Testis (tissue), 3 donors: ENCODE results near the gene PAFAH1B1. TPM values are rescaled to one million over a fixed set of nuclear protein-coding genes. Genes with fewer than 3 reads are reported as not detected.

Source experiments
- DNase-seq: peaks from one replicate; pipeline ENCODE4 v3.0.0-alpha.2; 2019
- H3K27ac ChIP-seq, 2 donors: fragments of 200-600 bp; sonication (generic); one replicate each; pipeline ENCODE4 v1.5.1; 2019
- H3K27me3 ChIP-seq: fragments of 200-600 bp; sonication (generic); one replicate; pipeline ENCODE4 v1.5.1; 2019
- H3K36me3 ChIP-seq: fragments of 200-600 bp; sonication (generic); one replicate; pipeline ENCODE4 v1.5.1; 2017; ENCODE audit warnings: low read depth; ENCODE audit errors: missing control alignments
- H3K4me1 ChIP-seq: fragments of 200-600 bp; sonication (generic); one replicate; pipeline ENCODE4 v1.5.1; 2019
- H3K4me3 ChIP-seq, 2 donors: fragments of 200-600 bp; sonication (generic); one replicate each; pipeline ENCODE4 v1.5.1; 2017 to 2019
- H3K9me3 ChIP-seq: fragments of 200-600 bp; sonication (generic); one replicate; pipeline ENCODE4 v1.5.1; 2017
- POLR2A ChIP-seq: fragments of 450-650 bp; IDR thresholded peaks from one replicate; pipeline ENCODE4 v1.6.1; 2017; ENCODE audit warnings: antibody characterized with exemption, mild to moderate bottlenecking, moderate library complexity
- whole genome bisulfite sequencing, 2 donors: methylation state at CpG; one replicate each; pipeline ENCODE4 v1.1.5; 2018; 5-methylcytosine and 5-hydroxymethylcytosine counted together
- intact Hi-C: fragments of 100-400 bp; cut with DNase I; formaldehyde crosslinking; loops from one replicate; pipeline ENCODE4 v1.15.1; 2023; ENCODE audit warnings: low total_unique reads
- polyA plus RNA-seq: library from polyadenylated mRNA; stranded (reverse); fragments of 350-450 nt; fragmentation: Illumina TruSeq; extraction: RNeasy Lipid Tissue Mini Kit (QIAGEN cat#74804); gene quantifications from one replicate; pipeline ENCODE4 v1.2.3, GENCODE V29; 2014; ENCODE audit warnings: low read depth, low replicate concordance; ENCODE audit not compliant: insufficient read depth
- total RNA-seq, 2 donors: library from RNA; depleted of rRNA; stranded (reverse); fragments of >200 nt; gene quantifications; one replicate each; pipeline ENCODE4 v1.2.3, GENCODE V29; 2016
- TF ChIP-seq, protein P1 (sequence below), 3 experiments: fragments of 450-650 bp in 2 of 3; fragments of 200-600 bp in 1 of 3; sonication (generic) in 1 of 3; IDR thresholded peaks; one replicate each; pipeline ENCODE4 v1.5.1; 2016 to 2019; ENCODE audit warnings: antibody characterized with exemption in 3 of 3, mild to moderate bottlenecking in 2 of 3, moderate library complexity in 1 of 3

PAFAH1B1 gene
- total and polyA plus RNA-seq, 3 donors from 2014 or later, result 157 to 597 (median 225) TPM

DNA sequence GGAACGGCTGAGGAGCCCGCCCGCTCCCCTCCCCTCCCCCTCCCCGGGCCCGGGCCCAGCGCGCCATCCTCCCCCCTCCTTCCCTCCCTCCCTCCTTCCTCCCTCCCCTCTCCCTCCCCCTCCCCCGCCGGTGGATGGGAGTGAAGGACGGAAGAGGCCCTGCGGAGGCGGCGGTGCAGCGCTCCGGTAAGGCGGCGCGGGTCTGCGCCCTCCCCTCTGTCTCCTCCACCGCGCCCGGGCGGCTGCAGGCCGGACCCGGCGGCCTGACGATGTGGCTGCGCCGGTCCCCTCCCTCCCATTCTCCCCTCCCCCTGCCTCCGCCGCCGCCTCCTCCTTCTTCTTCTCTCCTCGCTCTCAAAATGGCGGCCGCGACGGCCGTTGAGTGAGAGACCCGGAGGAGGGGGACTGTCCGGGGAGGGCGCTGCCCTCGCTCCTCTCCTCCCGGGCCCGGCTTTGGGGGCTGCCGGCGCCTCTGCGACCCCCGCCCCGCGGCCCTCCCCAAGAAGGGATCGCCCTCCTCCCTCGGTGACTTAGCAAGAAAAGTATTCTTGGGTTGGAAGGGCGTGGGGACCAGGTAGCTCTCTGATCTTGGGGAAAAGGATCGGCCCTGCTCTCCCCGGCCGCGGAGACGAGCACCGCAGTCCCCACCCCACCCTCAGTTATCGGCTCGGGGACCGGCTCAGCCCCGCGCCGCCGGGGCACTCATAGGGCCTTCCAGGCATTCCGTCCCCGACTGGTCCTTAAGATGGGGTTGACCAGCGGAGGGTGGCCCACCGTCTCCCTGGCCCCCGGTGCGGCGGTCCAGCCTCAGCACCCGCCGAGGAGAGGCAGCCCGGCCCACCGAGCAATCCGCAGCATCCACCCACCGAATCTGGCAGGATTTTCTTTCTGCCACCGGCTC lies 617 bp downstream of the PAFAH1B1 start:
- H3K27ac ChIP-seq, result peak overlapping the region; percentile 99
- H3K36me3 ChIP-seq, result no peaks in the 10 kb centered on the region
- no peaks in the 10 kb centered on the region for H3K9me3 ChIP-seq
- 1 to 2% methylated on average over 17 to 75 of the region's 80 CpGs for WGBS, 2 donors
- peak overlapping the region; percentile 94 to 97 for H3K4me3 ChIP-seq
- intact Hi-C loops, result no loop called here
- peaks cover 16% of the 10 kb centered on the region for H3K4me1 ChIP-seq
- TF ChIP-seq, protein P1, sequence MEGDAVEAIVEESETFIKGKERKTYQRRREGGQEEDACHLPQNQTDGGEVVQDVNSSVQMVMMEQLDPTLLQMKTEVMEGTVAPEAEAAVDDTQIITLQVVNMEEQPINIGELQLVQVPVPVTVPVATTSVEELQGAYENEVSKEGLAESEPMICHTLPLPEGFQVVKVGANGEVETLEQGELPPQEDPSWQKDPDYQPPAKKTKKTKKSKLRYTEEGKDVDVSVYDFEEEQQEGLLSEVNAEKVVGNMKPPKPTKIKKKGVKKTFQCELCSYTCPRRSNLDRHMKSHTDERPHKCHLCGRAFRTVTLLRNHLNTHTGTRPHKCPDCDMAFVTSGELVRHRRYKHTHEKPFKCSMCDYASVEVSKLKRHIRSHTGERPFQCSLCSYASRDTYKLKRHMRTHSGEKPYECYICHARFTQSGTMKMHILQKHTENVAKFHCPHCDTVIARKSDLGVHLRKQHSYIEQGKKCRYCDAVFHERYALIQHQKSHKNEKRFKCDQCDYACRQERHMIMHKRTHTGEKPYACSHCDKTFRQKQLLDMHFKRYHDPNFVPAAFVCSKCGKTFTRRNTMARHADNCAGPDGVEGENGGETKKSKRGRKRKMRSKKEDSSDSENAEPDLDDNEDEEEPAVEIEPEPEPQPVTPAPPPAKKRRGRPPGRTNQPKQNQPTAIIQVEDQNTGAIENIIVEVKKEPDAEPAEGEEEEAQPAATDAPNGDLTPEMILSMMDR (IDR thresholded peaks at IDR 0.05), result no peak
- TF ChIP-seq POLR2A, result no peak
- H3K27me3 ChIP-seq, result no peaks in the 10 kb centered on the region
- peak; percentile 89 for DNase-seq

DNA sequence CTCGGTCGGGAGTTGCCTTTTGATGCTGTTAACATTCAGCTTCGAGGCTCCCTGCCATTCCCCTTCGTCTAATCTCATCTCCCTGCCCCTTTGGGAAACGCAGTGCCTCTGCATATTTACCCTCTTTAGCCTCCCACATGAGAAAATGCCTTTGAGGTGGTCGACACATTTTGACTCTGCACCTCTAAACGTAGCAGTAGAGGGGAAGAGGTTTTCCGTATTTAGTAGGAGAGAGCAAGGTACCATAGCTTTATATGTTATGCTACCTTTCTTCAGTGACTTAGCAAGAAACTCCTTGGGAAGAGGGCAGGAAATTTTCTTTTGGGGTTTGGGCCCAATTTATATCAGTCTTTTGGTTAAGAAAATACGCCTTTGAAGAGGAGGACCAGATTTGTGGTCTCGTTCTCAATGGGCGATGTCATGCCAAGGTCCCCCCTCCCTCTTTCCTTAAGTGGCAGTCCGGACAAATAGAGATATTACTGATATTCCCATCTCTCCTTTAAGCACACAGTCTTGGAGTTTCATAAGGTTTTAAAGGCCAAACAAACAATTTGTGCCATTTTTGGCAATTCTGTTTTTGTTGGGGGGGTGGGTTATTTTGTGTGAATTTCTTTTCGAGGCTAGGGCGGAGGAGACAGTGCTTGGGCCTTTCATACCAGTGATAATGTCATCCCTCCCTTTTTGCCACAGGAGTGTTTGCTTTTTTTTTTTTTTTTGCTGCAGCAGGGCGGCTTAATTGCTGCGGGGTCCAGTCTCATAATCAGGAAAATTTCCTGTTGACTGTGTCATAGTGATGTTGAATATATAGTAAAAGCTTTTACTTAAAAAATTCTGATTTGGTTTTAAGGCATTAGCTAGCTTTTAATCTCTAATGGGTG lies 1.5 kb downstream of the PAFAH1B1 start:
- Histone ChIP-seq H3K27ac (peak overlapping the region; percentile 99), H3K9me3 (no peaks in the 10 kb centered on the region), H3K4me1 (peaks cover 16% of the 10 kb centered on the region), H3K36me3 (no peaks in the 10 kb centered on the region), H3K27me3 (no peaks in the 10 kb centered on the region), H3K4me3 (peak overlapping the region; percentile 94 to 97)
- intact Hi-C loops, result no loop called here
- no peak for DNase-seq
- 1% methylated on average over 16 of the region's 16 CpGs for WGBS, 2 donors
- no peak for TF ChIP-seq POLR2A
- TF ChIP-seq, protein P1 (IDR thresholded peaks at IDR 0.05), result no peak

DNA sequence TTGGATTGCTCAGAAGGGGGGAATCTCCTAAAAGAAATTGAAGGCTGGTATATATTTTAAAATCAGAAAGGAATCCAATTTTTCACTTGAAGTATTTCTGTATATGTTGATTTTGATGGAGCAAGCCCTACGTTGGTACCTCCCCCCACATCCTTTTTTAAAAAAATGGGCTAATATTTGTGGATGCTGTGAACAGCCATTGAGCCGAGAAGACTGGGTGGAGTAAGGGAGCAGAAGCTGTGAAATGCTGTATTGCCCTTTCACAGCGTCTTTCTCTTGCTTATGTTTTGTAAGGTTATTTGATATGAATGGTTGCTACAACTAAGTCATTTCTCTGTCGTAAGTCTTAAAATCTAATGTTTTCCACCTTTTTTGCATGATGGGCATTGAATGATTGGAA lies 2.3 kb downstream of the PAFAH1B1 start:
- WGBS, 2 donors, result 6 to 7% methylated on average over 4 of the region's 4 CpGs
- peak overlapping the region in 1 of 2 donors; percentile 99 for H3K27ac ChIP-seq
- H3K9me3 ChIP-seq, result no peaks in the 10 kb centered on the region
- no peaks in the 10 kb centered on the region for H3K36me3 ChIP-seq
- TF ChIP-seq, protein P1 (IDR thresholded peaks at IDR 0.05), result no peak
- TF ChIP-seq POLR2A, result no peak
- H3K4me3 ChIP-seq, result no peak overlapping the region
- DNase-seq, result no peak
- intact Hi-C loops, result no loop called here
- H3K27me3 ChIP-seq, result no peaks in the 10 kb centered on the region
- H3K4me1 ChIP-seq, result peaks cover 16% of the 10 kb centered on the region

DNA sequence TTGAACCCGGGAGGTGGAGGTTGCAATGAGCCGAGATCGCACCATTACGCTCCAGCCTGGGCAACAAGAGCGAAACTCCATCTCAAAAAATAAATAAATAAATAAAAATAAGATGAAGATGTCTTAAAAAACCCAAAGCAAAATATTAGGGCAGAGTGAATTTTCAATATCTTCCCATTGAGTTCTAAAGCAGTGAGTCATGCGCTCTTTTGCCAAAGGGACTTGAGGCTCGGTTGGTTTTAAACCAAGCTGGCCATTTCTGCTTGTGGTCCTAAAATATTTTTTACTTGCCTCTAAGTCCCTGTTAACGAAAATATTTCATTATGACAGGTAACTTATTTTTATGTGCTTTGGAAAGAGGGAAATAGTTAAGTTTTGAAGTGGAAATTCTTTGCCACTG lies 4.7 kb downstream of the PAFAH1B1 start:
- Histone ChIP-seq H3K36me3 (no peaks in the 10 kb centered on the region), H3K4me1 (peaks cover 19% of the 10 kb centered on the region), H3K27me3 (no peaks in the 10 kb centered on the region), H3K9me3 (no peaks in the 10 kb centered on the region), H3K27ac (no peak overlapping the region), H3K4me3 (no peak overlapping the region)
- no peak for DNase-seq
- TF ChIP-seq, protein P1 (IDR thresholded peaks at IDR 0.05), result no peak
- no peak for TF ChIP-seq POLR2A
- intact Hi-C loops, result no loop called here
- WGBS, 2 donors, result 81 to 82% methylated on average over 8 of the region's 8 CpGs
